Stimulated activated naive CD8-positive, alpha-beta T cell treated with anti-CD3 and anti-CD28 coated beads, Interleukin-15, Interleukin-2, amounts not matched to agents 100 ng/mL and 50 ng/mL, for 24 hours (primary cell): ENCODE measurements around the gene ACTN1.
A peak's percentile ranks its signal among the peaks of the same experiment; 100 is the strongest.
"Not testable (repeated sequence)": the region's sequence is repeated elsewhere in the genome, so short reads cannot be mapped to it uniquely, and the experiment has no call there.

Experiments used
- H3K27ac Mint-ChIP-seq: one replicate; pipeline ENCODE4 v1.8.0; 2021; ENCODE audit warnings: mild to moderate bottlenecking, mixed read lengths
- H3K27me3 Mint-ChIP-seq: one replicate; pipeline ENCODE4 v1.8.0; 2021; ENCODE audit warnings: mixed read lengths
- H3K36me3 Mint-ChIP-seq: one replicate; pipeline ENCODE4 v1.8.0; 2021; ENCODE audit warnings: low read depth, mixed read lengths
- H3K4me1 Mint-ChIP-seq: one replicate; pipeline ENCODE4 v1.8.0; 2021; ENCODE audit warnings: low read depth, mixed read lengths
- H3K4me3 Mint-ChIP-seq: one replicate; pipeline ENCODE4 v1.8.0; 2021; ENCODE audit warnings: mild to moderate bottlenecking, mixed read lengths
- H3K9me3 Mint-ChIP-seq: one replicate; pipeline ENCODE4 v1.8.0; 2021; ENCODE audit warnings: mixed read lengths

ACTN1 gene

GRCh38 chr14:68979021-68979721, at the start of gene ACTN1:
TSS of gene ACTN1 (minus strand) at chr14:68979302. CDS start at chr14:68979056, 246 bp downstream.
- Mint-ChIP-seq H3K4me1 (peaks cover 53% of the 10 kb centered on the region), H3K36me3 (peaks cover 28% of the 10 kb centered on the region), H3K4me3 (peak within 1 kb of the TSS; percentile 88), H3K27ac (peak within 1 kb of the TSS; percentile 90), H3K27me3 (peaks cover 4% of the 10 kb centered on the region), H3K9me3 (no peaks in the 10 kb centered on the region)

- Mint-ChIP-seq H3K4me3 (no peak overlapping the region), H3K9me3 (no peaks in the 10 kb centered on the region), H3K36me3 (no peaks in the 10 kb centered on the region), H3K27ac (no peak overlapping the region), H3K4me1 (no peaks in the 10 kb centered on the region), H3K27me3 (no peaks in the 10 kb centered on the region)
These were observed 48.3 kb upstream of the ACTN1 start for GRCh38 chr14:69027242-69027913.

GRCh38 chr14:69023035-69023434, 43.9 kb upstream of the ACTN1 start:
- no peaks in the 10 kb centered on the region for H3K27me3 Mint-ChIP-seq
- H3K4me1 Mint-ChIP-seq: no peaks in the 10 kb centered on the region
- H3K36me3 Mint-ChIP-seq: no peaks in the 10 kb centered on the region
- no peaks in the 10 kb centered on the region for H3K9me3 Mint-ChIP-seq
- no peak overlapping the region for H3K27ac Mint-ChIP-seq
- no peak overlapping the region for H3K4me3 Mint-ChIP-seq

- not testable (repeated sequence) for H3K4me3 Mint-ChIP-seq, H3K27me3 Mint-ChIP-seq
These were observed 43.0 kb upstream of the ACTN1 start for GRCh38 chr14:69022093-69022492.

GRCh38 chr14:69017706-69018105, 38.6 kb upstream of the ACTN1 start:
- Mint-ChIP-seq H3K4me1 (no peaks in the 10 kb centered on the region), H3K4me3 (no peak overlapping the region), H3K27ac (no peak overlapping the region), H3K27me3 (no peaks in the 10 kb centered on the region), H3K36me3 (no peaks in the 10 kb centered on the region), H3K9me3 (no peaks in the 10 kb centered on the region)

More at GRCh38 chr14:69022093-69022492, 43.0 kb upstream of the ACTN1 start:
- not testable (repeated sequence) for H3K4me1 Mint-ChIP-seq, H3K27ac Mint-ChIP-seq, H3K9me3 Mint-ChIP-seq, H3K36me3 Mint-ChIP-seq

- no peak overlapping the region for H3K4me3 Mint-ChIP-seq
- no peak overlapping the region for H3K27ac Mint-ChIP-seq
- H3K27me3 Mint-ChIP-seq: no peaks in the 10 kb centered on the region
- peaks cover 7% of the 10 kb centered on the region for H3K4me1 Mint-ChIP-seq
- H3K9me3 Mint-ChIP-seq: no peaks in the 10 kb centered on the region
- no peaks in the 10 kb centered on the region for H3K36me3 Mint-ChIP-seq
These were observed 35.7 kb upstream of the ACTN1 start for GRCh38 chr14:69014829-69015259.

- no peak overlapping the region for H3K4me3 Mint-ChIP-seq
- H3K27me3 Mint-ChIP-seq: no peaks in the 10 kb centered on the region
- H3K4me1 Mint-ChIP-seq: peaks cover 8% of the 10 kb centered on the region
- H3K9me3 Mint-ChIP-seq: no peaks in the 10 kb centered on the region
- no peak overlapping the region for H3K27ac Mint-ChIP-seq
- no peaks in the 10 kb centered on the region for H3K36me3 Mint-ChIP-seq
These were observed 35.1 kb upstream of the ACTN1 start for GRCh38 chr14:69013943-69014782.

- Mint-ChIP-seq H3K27me3 (no peaks in the 10 kb centered on the region), H3K27ac (no peak overlapping the region), H3K4me1 (peaks cover 8% of the 10 kb centered on the region)
These were observed 33.3 kb upstream of the ACTN1 start for GRCh38 chr14:69012256-69012953.

GRCh38 chr14:69010648-69011047, 31.5 kb upstream of the ACTN1 start:
- no peaks in the 10 kb centered on the region for H3K27me3 Mint-ChIP-seq
- no peaks in the 10 kb centered on the region for H3K9me3 Mint-ChIP-seq
- H3K4me1 Mint-ChIP-seq: peaks cover 10% of the 10 kb centered on the region
- no peaks in the 10 kb centered on the region for H3K36me3 Mint-ChIP-seq
- H3K4me3 Mint-ChIP-seq: no peak overlapping the region
- H3K27ac Mint-ChIP-seq: no peak overlapping the region

More at GRCh38 chr14:69012256-69012953, 33.3 kb upstream of the ACTN1 start:
- H3K9me3 Mint-ChIP-seq: no peaks in the 10 kb centered on the region
- no peaks in the 10 kb centered on the region for H3K36me3 Mint-ChIP-seq
- no peak overlapping the region for H3K4me3 Mint-ChIP-seq

- H3K4me3 Mint-ChIP-seq: no peak overlapping the region
- no peaks in the 10 kb centered on the region for H3K9me3 Mint-ChIP-seq
- no peaks in the 10 kb centered on the region for H3K36me3 Mint-ChIP-seq
- no peak overlapping the region for H3K27ac Mint-ChIP-seq
- H3K27me3 Mint-ChIP-seq: no peaks in the 10 kb centered on the region
- H3K4me1 Mint-ChIP-seq: peaks cover 11% of the 10 kb centered on the region
These were observed 29.4 kb upstream of the ACTN1 start for GRCh38 chr14:69008421-69008884.

- no peaks in the 10 kb centered on the region for H3K36me3 Mint-ChIP-seq
- H3K27ac Mint-ChIP-seq: no peak overlapping the region
- H3K27me3 Mint-ChIP-seq: no peaks in the 10 kb centered on the region
- no peaks in the 10 kb centered on the region for H3K9me3 Mint-ChIP-seq
- no peak overlapping the region for H3K4me3 Mint-ChIP-seq
- peaks cover 11% of the 10 kb centered on the region for H3K4me1 Mint-ChIP-seq
These were observed 27.2 kb upstream of the ACTN1 start for GRCh38 chr14:69006346-69006745.

- Mint-ChIP-seq H3K27me3 (no peaks in the 10 kb centered on the region), H3K4me1 (peaks cover 9% of the 10 kb centered on the region), H3K36me3 (no peaks in the 10 kb centered on the region), H3K4me3 (no peak overlapping the region), H3K9me3 (no peaks in the 10 kb centered on the region), H3K27ac (peak overlapping the region; percentile 5)
These were observed 26.5 kb upstream of the ACTN1 start for GRCh38 chr14:69005432-69006148.

GRCh38 chr14:69004731-69005431, 25.8 kb upstream of the ACTN1 start:
- H3K27ac Mint-ChIP-seq: no peak overlapping the region
- no peaks in the 10 kb centered on the region for H3K9me3 Mint-ChIP-seq
- no peaks in the 10 kb centered on the region for H3K36me3 Mint-ChIP-seq
- no peak overlapping the region for H3K4me3 Mint-ChIP-seq
- peaks cover 4% of the 10 kb centered on the region for H3K4me1 Mint-ChIP-seq
- no peaks in the 10 kb centered on the region for H3K27me3 Mint-ChIP-seq
